VCaP (cell line): ENCODE data around the gene HMCN1.

Source experiments
- H3K27ac ChIP-seq: fragments of 450-650 bp; 2 replicates; pipeline ENCODE4 v1.5.1; 2017
- CTCF ChIP-seq: fragments of 450-650 bp; conservative IDR thresholded peaks from 2 replicates; pipeline ENCODE4 v1.5.1; 2017; ENCODE audit warnings: mild to moderate bottlenecking, moderate library complexity

The HMCN1 gene

GRCh38 chr1:185920602-185921001 lies 186.4 kb downstream of the HMCN1 start:
- TF ChIP-seq CTCF: no peak
- H3K27ac ChIP-seq: no peak overlapping the region

GRCh38 chr1:185921636-185922035 lies 187.4 kb downstream of the HMCN1 start:
- no peak overlapping the region for H3K27ac ChIP-seq
- TF ChIP-seq CTCF: no peak

GRCh38 chr1:185926588-185926987 lies 192.4 kb downstream of the HMCN1 start:
- no peak overlapping the region for H3K27ac ChIP-seq
- no peak for TF ChIP-seq CTCF

- no peak for TF ChIP-seq CTCF
- no peak overlapping the region for H3K27ac ChIP-seq
These were observed 195.6 kb downstream of the HMCN1 start for GRCh38 chr1:185929776-185930175.

GRCh38 chr1:185931438-185931837 lies 197.2 kb downstream of the HMCN1 start:
- H3K27ac ChIP-seq: no peak overlapping the region
- TF ChIP-seq CTCF: no peak

- TF ChIP-seq CTCF: no peak
- no peak overlapping the region for H3K27ac ChIP-seq
These were observed 199.4 kb downstream of the HMCN1 start for GRCh38 chr1:185933580-185933979.

GRCh38 chr1:185934476-185935189 lies 200.4 kb downstream of the HMCN1 start:
- no peak overlapping the region for H3K27ac ChIP-seq
- no peak for TF ChIP-seq CTCF
